ENCODE results near the gene GRK5. TPM values are rescaled to one million over a fixed set of nuclear protein-coding genes. Genes with fewer than 3 reads are reported as not detected.

The GRK5 gene
- total RNA-seq, 6 experiments from 2014 or later = 5.9 to 11.5 (median 7.9) TPM

- WGBS (ENCODE audit: insufficient coverage, low coverage, low lambda C conversion rate, missing lambda C conversion rate) = 74% methylated on average over 7 of the region's 7 CpGs
- H3K4me1 ChIP-seq = no peaks in the 10 kb centered on the region
- DNase-seq (no peak), ATAC-seq (no peak)
- H3K27ac ChIP-seq = no peak overlapping the region
- no peaks in the 10 kb centered on the region for H3K36me3 ChIP-seq
- H3K4me3 ChIP-seq = no peak overlapping the region
- TF ChIP-seq POLR2A (IDR thresholded peaks at IDR 0.05) (no peak), CTCF (IDR thresholded peaks at IDR 0.05) (no peak)
- intact Hi-C loops (cut with DNase I) = no loop called here
- H3K9me3 ChIP-seq = no peaks in the 10 kb centered on the region
- no peaks in the 10 kb centered on the region for H3K27me3 ChIP-seq
Observed at GRCh38 chr10:119488675-119489074, 281.3 kb downstream of the GRK5 start.

DNA sequence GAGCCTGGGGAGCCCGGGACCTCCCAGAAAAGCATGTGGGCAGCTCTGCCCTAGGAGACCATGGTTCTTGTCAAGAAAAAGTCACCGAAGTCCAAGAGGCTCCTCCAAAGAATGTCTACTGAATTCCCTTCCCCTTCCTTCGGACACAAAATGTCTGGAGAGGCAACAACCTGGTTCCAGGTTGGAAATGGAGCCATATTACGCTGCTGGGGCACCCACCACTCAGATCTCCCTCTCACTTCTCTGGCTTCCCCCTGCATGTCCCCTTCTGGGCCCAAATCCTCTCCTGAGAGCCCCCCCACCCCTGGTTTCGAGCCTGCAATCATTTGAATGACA is 282.6 kb downstream of the GRK5 start:
- no peaks in the 10 kb centered on the region for H3K36me3 ChIP-seq
- peak in 1 of 4 donors; percentile 2 for TF ChIP-seq CTCF (IDR thresholded peaks at IDR 0.05)
- TF ChIP-seq POLR2A (IDR thresholded peaks at IDR 0.05) = no peak
- no peak overlapping the region for H3K4me3 ChIP-seq
- intact Hi-C loops (cut with DNase I) = no loop called here
- no peaks in the 10 kb centered on the region for H3K4me1 ChIP-seq
- DNase-seq (no peak), ATAC-seq (no peak)
- H3K27me3 ChIP-seq = no peaks in the 10 kb centered on the region
- 54% methylated on average over 4 of the region's 5 CpGs for WGBS (ENCODE audit: insufficient coverage, low coverage, low lambda C conversion rate, missing lambda C conversion rate)
- no peaks in the 10 kb centered on the region for H3K9me3 ChIP-seq
- no peak overlapping the region for H3K27ac ChIP-seq

DNA sequence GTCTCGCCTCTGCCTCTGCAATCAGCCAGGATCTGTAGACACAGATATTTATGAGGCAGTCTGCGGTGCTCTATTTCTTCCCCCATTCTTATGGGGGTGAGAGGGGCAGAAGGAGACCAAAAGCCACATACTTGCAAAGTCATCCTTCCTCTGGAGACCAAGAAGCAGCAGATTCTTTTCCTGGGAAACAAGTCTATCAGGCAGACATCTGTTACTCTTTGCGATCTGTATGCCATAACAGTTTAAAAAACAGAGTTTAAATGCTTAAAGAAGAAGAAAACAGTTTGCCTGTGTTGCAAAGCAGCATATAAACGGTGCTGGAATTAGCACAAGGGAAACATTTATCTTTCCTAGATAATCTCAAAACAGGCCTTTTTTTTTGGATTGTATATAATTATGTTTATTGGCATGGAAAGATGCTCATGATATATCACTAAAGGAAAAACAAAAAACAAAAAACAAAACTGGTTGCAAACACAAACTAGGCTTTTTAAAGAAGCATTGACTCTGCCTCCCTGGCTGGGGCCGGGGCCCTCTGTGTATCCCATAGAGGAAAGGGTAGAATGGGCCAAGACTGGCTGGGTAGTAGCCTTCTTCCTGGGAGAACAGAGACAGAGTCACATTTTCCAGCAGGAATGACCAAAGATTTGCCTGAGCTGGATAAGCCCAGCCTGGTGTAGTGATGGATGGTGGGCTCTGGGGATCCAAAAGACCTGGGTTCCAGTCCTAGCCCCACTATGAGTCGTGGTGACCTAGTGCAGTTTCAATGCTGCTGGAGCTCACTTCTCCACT is 284.8 kb downstream of the GRK5 start:
- H3K9me3 ChIP-seq = no peaks in the 10 kb centered on the region
- intact Hi-C loops (cut with DNase I) = no loop called here
- 69% methylated on average over 5 of the region's 6 CpGs for WGBS (ENCODE audit: insufficient coverage, low coverage, low lambda C conversion rate, missing lambda C conversion rate)
- DNase-seq = no peak
- no peak overlapping the region for H3K4me3 ChIP-seq
- no peaks in the 10 kb centered on the region for H3K36me3 ChIP-seq
- TF ChIP-seq POLR2A (IDR thresholded peaks at IDR 0.05) (no peak), CTCF (IDR thresholded peaks at IDR 0.05) (no peak)
- H3K4me1 ChIP-seq = no peaks in the 10 kb centered on the region
- H3K27me3 ChIP-seq = no peaks in the 10 kb centered on the region
- no peak for ATAC-seq
- H3K27ac ChIP-seq = no peak overlapping the region

DNA sequence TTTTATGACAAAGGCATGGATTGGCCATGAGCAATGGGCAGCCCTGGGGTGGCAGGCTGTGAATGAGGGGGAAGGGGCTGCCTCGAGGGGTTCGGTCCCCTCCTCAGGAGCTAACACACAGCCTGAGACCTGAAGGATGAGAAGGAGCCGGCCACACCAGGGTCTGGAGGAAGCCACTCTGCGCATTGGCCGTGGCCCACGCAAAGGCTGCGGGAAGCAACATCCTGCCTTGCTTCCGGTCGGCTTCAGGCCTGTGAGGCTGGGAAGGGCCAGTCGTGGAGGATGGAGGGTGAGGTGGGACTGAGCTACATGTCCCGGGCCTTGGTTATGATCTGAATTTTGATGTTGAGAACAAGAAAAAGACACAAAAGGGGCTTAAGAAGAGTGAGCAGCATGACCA is 285.8 kb downstream of the GRK5 start:
- intact Hi-C loops (cut with DNase I) = no loop called here
- H3K4me1 ChIP-seq = no peaks in the 10 kb centered on the region
- 49% methylated on average over 9 of the region's 11 CpGs for WGBS (ENCODE audit: insufficient coverage, low coverage, low lambda C conversion rate, missing lambda C conversion rate)
- H3K27me3 ChIP-seq = no peaks in the 10 kb centered on the region
- peak in 1 of 4 donors; percentile 22 for ATAC-seq
- DNase-seq = no peak
- no peak overlapping the region for H3K27ac ChIP-seq
- no peak overlapping the region for H3K4me3 ChIP-seq
- no peak for TF ChIP-seq POLR2A (IDR thresholded peaks at IDR 0.05)
- no peak for TF ChIP-seq CTCF (IDR thresholded peaks at IDR 0.05)
- H3K36me3 ChIP-seq = no peaks in the 10 kb centered on the region
- no peaks in the 10 kb centered on the region for H3K9me3 ChIP-seq

Data from right lobe of liver (tissue), 6 donors.